Adipocyte (in vitro differentiated cells): Measurements from ENCODE around the gene PRKAA1.

Source experiments
- DNase-seq: peaks from one replicate; pipeline ENCODE4 v3.0.0-alpha.2; 2015; ENCODE audit warnings: low read depth
- H3K27me3 ChIP-seq: replicated peaks from 2 replicates; pipeline ENCODE4 v1.7.0; 2013; ENCODE audit warnings: mild to moderate bottlenecking, low read length, moderate library complexity; ENCODE audit not compliant: control insufficient read depth, insufficient read depth
- H3K36me3 ChIP-seq: 2 replicates; pipeline ENCODE4 v1.7.0; 2013; ENCODE audit warnings: low read length, mild to moderate bottlenecking, moderate library complexity; ENCODE audit not compliant: control insufficient read depth, insufficient read depth, severe bottlenecking
- H3K4me1 ChIP-seq: 2 replicates; pipeline ENCODE4 v1.7.0; 2013; ENCODE audit warnings: mild to moderate bottlenecking, low read length, moderate library complexity; ENCODE audit not compliant: control insufficient read depth, insufficient read depth
- H3K4me3 ChIP-seq: 2 replicates; pipeline ENCODE4 v1.7.0; 2013; ENCODE audit warnings: mild to moderate bottlenecking, low read length, moderate library complexity
- H3K9ac ChIP-seq: 2 replicates; pipeline ENCODE4 v1.7.0; 2013; ENCODE audit warnings: mild to moderate bottlenecking, low read length, moderate library complexity
- H3K9me3 ChIP-seq: 2 replicates; pipeline ENCODE4 v1.7.0; 2013; ENCODE audit warnings: mild to moderate bottlenecking, low read length, moderate library complexity; ENCODE audit not compliant: control insufficient read depth

Gene PRKAA1

DNA sequence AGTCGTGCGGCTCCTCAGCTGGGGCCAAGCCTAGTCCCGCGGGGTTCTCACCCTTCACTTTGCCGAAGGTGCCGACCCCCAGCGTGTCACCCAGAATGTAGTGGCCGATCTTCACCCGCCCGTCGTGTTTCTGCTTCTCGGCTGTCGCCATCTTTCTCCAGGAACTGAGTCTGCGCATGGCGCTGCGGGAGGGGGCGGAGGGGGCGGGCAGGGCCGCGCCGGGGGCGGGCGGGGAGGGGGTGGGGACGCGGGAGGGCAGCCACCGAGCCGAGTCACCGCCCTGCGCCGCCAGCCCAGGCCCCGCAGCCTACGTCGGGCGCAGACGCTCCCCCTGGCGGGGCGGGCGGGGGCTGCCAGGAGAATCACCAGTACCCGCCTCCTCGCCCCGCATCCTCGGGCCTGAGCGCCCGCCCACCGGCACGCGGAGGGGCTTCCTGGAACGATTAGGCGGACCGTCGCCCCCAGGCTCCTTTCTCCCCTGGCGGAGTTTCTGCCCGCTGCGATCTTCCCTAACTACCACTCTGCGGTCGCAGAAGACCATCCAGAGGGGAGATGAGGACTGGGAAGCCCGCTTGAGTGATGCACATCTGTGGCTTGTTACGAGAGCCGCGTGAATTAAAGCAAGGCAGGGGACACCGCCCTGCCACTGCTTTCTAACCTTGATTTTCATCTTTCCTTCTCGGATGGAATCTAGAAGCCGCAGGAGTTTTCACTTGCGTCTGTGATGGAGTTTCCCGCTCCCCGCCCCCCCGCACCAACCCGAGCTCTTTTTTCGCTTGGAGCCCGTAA is at the start of gene PRKAA1:
PRKAA1 (minus strand) TSS at position 363 of the 789 bp plus-strand sequence; CDS start at position 178, 185 bp downstream.
- H3K27me3 ChIP-seq, result no peaks in the 10 kb centered on the region
- no peaks in the 10 kb centered on the region for H3K36me3 ChIP-seq
- no peaks in the 10 kb centered on the region for H3K9me3 ChIP-seq
- H3K9ac ChIP-seq, result peak within 1 kb of the TSS; percentile 93
- peak; percentile 96 for DNase-seq
- peak within 1 kb of the TSS; percentile 97 for H3K4me3 ChIP-seq
- H3K4me1 ChIP-seq, result peaks cover 21% of the 10 kb centered on the region

DNA sequence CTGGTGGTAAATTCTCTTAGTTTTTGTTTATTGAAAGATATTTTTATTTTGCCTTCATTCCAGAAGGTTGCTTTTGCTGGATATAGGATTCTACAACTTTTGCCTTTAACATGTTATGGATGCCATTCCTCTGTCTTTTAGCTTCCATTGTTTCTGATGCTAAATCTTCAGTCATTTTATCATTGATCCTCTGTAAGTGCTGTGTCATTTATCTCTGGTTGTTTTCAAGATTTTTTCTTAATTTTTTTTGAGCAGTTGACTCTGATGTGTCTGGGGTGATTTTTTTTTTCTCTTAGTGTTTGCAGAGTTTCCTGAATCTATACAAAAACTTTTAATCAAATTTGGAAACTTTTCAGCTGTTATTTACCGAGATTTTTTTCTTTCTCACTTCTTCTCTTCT is 49.4 kb upstream of the PRKAA1 start:
- H3K4me1 ChIP-seq, result peaks cover 18% of the 10 kb centered on the region
- no peak for DNase-seq
- H3K36me3 ChIP-seq, result peaks cover 51% of the 10 kb centered on the region
- H3K9ac ChIP-seq, result no peak overlapping the region
- H3K4me3 ChIP-seq, result no peak overlapping the region
- H3K27me3 ChIP-seq, result no peaks in the 10 kb centered on the region
- H3K9me3 ChIP-seq, result no peaks in the 10 kb centered on the region

DNA sequence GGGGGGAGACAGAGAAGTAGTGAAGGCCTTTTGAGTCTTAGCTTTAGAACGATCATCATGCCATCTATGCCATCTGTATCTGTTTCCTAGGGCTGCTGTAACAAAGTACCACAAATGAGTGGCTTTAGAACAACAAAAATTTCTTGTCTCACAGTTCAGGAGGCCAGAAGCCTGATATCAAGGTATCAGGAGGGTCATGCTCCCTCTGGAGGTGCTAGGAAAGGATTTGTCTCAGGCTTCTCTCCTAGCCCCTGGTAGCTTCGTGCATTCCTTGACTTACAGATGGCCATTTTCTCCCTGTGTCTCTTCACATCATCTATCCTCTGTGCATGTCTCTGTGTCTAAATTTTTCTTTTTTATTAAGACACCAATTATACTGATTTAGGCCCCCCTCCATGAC is 48.2 kb upstream of the PRKAA1 start:
- peaks cover 41% of the 10 kb centered on the region for H3K36me3 ChIP-seq
- H3K4me1 ChIP-seq, result peaks cover 18% of the 10 kb centered on the region
- no peak overlapping the region for H3K4me3 ChIP-seq
- no peak overlapping the region for H3K9ac ChIP-seq
- DNase-seq, result no peak
- no peaks in the 10 kb centered on the region for H3K27me3 ChIP-seq
- no peaks in the 10 kb centered on the region for H3K9me3 ChIP-seq

DNA sequence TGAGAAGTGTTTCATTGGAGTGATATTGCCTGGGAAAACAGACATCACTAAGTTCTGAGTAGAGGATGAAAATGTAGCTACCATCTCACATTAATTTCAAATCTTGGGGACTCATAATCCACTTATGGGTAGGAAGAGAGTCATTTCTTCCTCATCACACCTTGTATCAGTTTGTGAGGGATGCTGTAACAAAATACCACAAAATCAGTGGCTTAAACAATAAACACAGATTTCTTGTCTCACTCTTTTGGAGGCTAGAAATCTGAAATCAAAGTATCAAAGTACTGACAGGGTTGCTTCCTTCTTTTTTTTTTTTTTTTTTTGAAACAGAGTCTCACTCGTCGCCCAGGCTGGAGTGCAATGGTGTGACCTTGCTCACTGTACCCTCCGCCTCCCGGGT is 46.4 kb upstream of the PRKAA1 start:
- Histone ChIP-seq H3K36me3 (peaks cover 34% of the 10 kb centered on the region), H3K4me3 (no peak overlapping the region), H3K4me1 (peaks cover 23% of the 10 kb centered on the region), H3K9me3 (no peaks in the 10 kb centered on the region), H3K27me3 (no peaks in the 10 kb centered on the region), H3K9ac (no peak overlapping the region)
- DNase-seq, result no peak

DNA sequence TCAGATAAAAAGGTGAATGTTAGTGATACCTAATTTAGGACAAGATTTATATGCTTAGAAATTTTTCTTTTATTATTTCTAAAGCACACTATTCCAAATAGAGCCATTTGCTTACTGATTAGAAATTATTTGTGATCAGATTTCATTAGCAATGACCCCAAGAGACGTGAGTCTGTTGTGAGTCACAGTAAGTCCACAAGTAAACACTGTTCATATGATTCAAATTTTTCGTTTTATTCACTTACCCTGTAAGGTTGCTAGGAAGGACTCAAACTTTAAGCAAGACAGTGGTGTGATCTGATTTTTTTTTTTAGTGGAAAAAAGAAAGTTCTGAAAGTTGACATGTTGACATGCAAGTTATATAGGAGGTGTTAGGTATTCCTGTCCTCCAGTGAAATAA is 44.2 kb upstream of the PRKAA1 start:
- Histone ChIP-seq H3K27me3 (no peaks in the 10 kb centered on the region), H3K4me3 (peak overlapping the region; percentile 87), H3K36me3 (peaks cover 32% of the 10 kb centered on the region), H3K9ac (peak overlapping the region; percentile 94), H3K9me3 (no peaks in the 10 kb centered on the region), H3K4me1 (peaks cover 23% of the 10 kb centered on the region)
- DNase-seq, result peak; percentile 24

DNA sequence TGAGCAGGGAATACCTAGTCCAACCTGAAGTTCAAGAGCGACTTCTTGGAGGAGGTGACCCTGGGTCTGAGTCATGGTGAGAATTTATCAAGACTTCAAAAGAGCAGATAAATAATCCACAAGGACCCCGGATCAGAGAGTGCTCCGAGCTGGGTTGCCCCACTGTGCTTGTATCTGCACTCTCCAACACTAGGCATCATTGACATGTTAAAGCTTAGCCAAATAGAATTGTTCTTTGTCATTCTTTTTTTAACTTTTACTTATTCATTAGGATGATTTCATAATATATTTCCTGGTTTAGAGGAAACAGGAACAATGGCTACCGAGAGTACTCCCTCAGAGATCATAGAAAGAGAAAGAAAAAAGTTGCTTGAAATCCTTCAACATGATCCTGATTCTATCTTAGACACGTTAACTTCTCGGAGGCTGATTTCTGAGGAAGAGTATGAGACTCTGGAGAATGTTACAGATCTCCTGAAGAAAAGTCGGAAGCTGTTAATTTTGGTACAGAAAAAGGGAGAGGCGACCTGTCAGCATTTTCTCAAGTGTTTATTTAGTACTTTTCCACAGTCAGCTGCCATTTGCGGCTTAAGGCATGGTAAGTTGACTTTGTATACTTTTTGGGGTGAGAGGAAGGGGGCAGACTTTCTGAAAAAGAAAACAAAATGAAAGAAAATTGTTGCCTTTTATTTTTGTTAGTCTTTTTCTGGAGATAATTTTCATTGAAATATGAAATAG is 43.1 kb upstream of the PRKAA1 start, which contains the start of gene CARD6:
CARD6 (plus strand) TSS at position 300 of the 738 bp plus-strand sequence; CDS start at position 316, 16 bp downstream.
- Histone ChIP-seq H3K36me3 (peaks cover 23% of the 10 kb centered on the region), H3K9me3 (no peaks in the 10 kb centered on the region), H3K27me3 (no peaks in the 10 kb centered on the region), H3K4me3 (peak within 1 kb of the TSS; percentile 87), H3K4me1 (peaks cover 28% of the 10 kb centered on the region), H3K9ac (peak within 1 kb of the TSS; percentile 94)
- DNase-seq, result peak; percentile 45

DNA sequence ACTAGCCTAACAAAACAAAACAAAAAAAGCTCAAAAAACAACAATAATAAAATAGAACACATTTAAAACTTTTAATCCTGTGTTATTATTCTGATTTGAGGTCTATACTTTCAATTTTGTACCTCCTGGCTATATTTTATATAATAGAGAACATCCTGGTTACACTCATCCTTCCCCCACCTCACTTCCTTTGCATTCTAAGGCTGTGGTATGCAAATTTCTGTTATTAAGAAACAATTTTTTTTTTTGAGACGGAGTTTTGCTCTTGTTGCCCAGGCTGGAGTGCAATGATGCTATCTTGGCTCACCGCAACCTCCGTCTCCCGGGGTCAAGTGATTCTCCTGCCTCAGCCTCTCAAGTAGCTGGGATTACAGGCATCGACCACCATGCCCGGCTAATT is 39.9 kb upstream of the PRKAA1 start:
- Histone ChIP-seq H3K27me3 (no peaks in the 10 kb centered on the region), H3K4me3 (no peak overlapping the region), H3K9ac (no peak overlapping the region), H3K36me3 (peaks cover 11% of the 10 kb centered on the region), H3K9me3 (no peaks in the 10 kb centered on the region), H3K4me1 (peaks cover 27% of the 10 kb centered on the region)
- DNase-seq, result no peak

DNA sequence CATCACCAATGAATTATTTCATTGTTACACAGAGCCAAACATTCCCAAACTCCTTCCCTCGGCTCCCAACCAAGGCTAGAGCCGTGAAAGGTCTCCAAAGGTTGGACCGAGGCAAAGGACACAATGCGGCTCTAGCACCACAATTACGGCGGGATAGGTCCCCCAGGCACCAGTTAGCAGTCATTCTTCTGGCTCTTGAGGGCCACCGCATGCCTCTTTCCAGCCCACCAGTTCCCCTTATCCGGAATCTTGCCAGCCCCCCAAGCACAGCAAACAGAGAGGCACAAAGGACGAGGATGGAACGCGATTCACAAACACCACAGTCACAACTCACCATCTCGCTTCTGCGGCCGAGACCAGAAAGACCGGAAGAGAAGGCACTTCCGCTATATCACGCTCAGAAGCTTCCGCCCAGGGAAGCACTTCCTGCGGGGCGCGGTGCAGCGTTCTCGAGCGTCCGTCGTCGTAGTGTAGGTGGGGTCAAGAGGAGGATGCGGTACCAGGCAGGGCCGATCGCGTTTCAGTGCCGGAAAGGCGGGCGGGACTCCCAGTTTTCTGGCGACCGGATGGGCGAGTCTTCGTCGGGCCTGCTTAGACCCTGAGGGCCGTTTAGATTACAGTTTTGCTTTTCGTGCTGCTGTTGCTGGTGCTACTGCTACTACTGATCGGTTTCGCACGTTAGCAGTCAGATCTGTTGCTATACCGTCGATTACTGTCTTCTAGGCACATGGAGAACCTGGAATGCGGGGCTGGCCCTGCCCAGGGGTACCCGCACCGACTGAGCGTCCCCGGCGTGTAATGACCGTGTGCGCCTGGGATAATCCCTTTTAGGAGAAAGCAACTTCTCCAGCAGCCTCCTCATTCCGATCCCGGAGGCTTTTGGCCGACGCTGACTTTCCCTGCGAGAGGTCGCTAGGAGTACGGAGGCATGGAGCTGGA is 36.9 kb upstream of the PRKAA1 start, which contains the start of gene RPL37:
RPL37 (minus strand) TSS at position 374 of the 939 bp plus-strand sequence; CDS start at position 337, 37 bp downstream.
- H3K36me3 ChIP-seq, result peaks cover 40% of the 10 kb centered on the region
- H3K27me3 ChIP-seq, result no peaks in the 10 kb centered on the region
- peaks cover 44% of the 10 kb centered on the region for H3K4me1 ChIP-seq
- DNase-seq, result peak; percentile 98
- peak within 1 kb of the TSS; percentile 98 for H3K9ac ChIP-seq
- H3K9me3 ChIP-seq, result no peaks in the 10 kb centered on the region
- H3K4me3 ChIP-seq, result peak within 1 kb of the TSS; percentile 95

DNA sequence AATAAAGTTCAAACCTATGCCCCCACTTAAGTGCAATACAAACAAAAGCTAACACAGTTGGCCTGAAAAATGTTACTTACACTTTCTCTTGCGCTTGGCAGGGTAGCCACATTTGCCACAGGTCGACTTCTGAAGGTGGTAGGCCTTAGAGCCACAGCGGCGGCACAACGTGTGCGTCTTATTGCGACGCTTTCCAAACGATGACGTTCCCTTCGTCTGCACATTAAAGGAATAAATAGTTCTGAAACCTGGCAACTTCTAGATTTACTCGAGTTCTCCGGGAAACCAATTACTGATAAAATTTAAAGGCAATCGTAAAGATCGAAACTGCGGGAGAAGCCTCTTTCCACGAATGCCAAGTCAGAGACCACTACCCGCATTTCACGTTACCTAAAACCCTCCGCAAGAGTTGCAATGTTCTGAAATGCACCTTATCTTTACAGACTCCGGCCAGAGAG is 36.2 kb upstream of the PRKAA1 start:
- peak; percentile 63 for DNase-seq
- Histone ChIP-seq H3K36me3 (peaks cover 47% of the 10 kb centered on the region), H3K9me3 (no peaks in the 10 kb centered on the region), H3K9ac (peak overlapping the region; percentile 98), H3K27me3 (no peaks in the 10 kb centered on the region), H3K4me3 (peak overlapping the region; percentile 95), H3K4me1 (peaks cover 44% of the 10 kb centered on the region)

DNA sequence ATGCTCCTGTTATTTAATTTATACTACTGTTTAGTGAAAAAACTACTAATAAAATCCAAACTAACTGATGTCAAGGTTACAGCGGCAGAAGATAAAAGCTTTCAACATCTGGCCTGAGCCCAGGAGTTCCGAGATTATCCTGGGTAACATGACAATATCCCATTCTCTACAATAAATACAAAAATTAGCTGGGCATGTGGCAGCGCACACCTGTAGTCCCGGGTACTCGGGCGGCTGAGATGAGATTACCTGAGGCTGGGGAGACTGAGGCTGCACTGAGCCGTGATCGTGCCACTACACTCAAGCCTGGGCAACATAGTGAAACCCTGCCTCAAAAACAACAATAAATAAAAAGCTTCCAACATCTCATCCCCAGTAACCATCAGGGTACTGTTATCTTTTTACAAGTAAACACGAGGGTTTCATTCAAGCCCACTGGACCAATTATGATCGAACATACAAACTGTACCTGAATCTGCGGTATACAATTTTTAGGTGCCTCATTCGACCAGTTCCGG is 35.6 kb upstream of the PRKAA1 start:
- H3K36me3 ChIP-seq, result peaks cover 54% of the 10 kb centered on the region

More for the DNA sequence above, 35.6 kb upstream of the PRKAA1 start:
- H3K9me3 ChIP-seq, result no peaks in the 10 kb centered on the region
- H3K4me3 ChIP-seq, result peak overlapping the region; percentile 95
- H3K9ac ChIP-seq, result peak overlapping the region; percentile 98
- H3K27me3 ChIP-seq, result no peaks in the 10 kb centered on the region
- DNase-seq, result no peak
- peaks cover 44% of the 10 kb centered on the region for H3K4me1 ChIP-seq
